B cell (primary cell): ENCODE measurements around the gene EARS2.
"Not testable (repeated sequence)": the region's sequence is repeated elsewhere in the genome, so short reads cannot be mapped to it uniquely, and the experiment has no call there.

Experiments
- CTCF ChIP-seq: fragments of 200-600 bp; IDR thresholded peaks from one replicate; pipeline ENCODE4 v1.8.0; 2022; ENCODE audit warnings: antibody characterized with exemption, mild to moderate bottlenecking
- EZH2 ChIP-seq: IDR thresholded peaks from 2 replicates; pipeline ENCODE4 v1.6.1; 2012; ENCODE audit warnings: borderline replicate concordance, low read depth, mild to moderate bottlenecking, moderate library complexity, low read length; ENCODE audit not compliant: insufficient read depth, poor library complexity, severe bottlenecking

GRCh38 chr16:23540817-23541178 lies 16.4 kb downstream of the EARS2 start:
- TF ChIP-seq CTCF, EZH2: not testable (repeated sequence)
